Upper lobe of left lung (tissue), 6 donors: ENCODE results near the gene PRC1. TPM values are rescaled to one million over a fixed set of nuclear protein-coding genes. Genes with fewer than 3 reads are reported as not detected.

Experiments
- ATAC-seq, 2 donors: fragments of 200-7000 bp; cut with Tn5 transposase; one replicate each; pipeline ENCODE4 v1.9.1; 2022; ENCODE audit warnings: mild to moderate bottlenecking in 2 of 2, moderate library complexity in 2 of 2; ENCODE audit not compliant: low FRiP score in 2 of 2
- DNase-seq, 2 donors: peaks; one replicate each; pipeline ENCODE4 v3.0.0-alpha.2; 2019 to 2020
- H3K27ac ChIP-seq, 4 donors: fragments of 200-600 bp; sonication (generic); one replicate each; pipeline ENCODE4 v1.5.1; 2016 to 2019
- H3K27me3 ChIP-seq, 4 donors: fragments of 200-600 bp; sonication (generic); one replicate each; pipeline ENCODE4 v1.5.1; 2017 to 2019
- H3K36me3 ChIP-seq, 4 donors: fragments of 200-600 bp; sonication (generic); one replicate each; pipeline ENCODE4 v1.5.1; 2016 to 2019
- H3K4me1 ChIP-seq, 4 donors: fragments of 200-600 bp; sonication (generic); one replicate each; pipeline ENCODE4 v1.5.1; 2018 to 2019
- H3K4me3 ChIP-seq, 4 donors: fragments of 200-600 bp; sonication (generic); one replicate each; pipeline ENCODE4 v1.5.1; 2017 to 2019; ENCODE audit warnings: mild to moderate bottlenecking in 2 of 4, moderate library complexity in 1 of 4
- H3K9me3 ChIP-seq, 4 donors: fragments of 200-600 bp; sonication (generic); one replicate each; pipeline ENCODE4 v1.5.1; 2018 to 2019
- EP300 ChIP-seq, 4 donors: sonication (generic); formaldehyde crosslinking; IDR thresholded peaks; one replicate each; pipeline ENCODE4 v1.5.1; 2017; ENCODE audit warnings: antibody characterized with exemption in 4 of 4, control low read depth in 2 of 4
- POLR2A ChIP-seq, 4 donors: fragments of 450-650 bp; IDR thresholded peaks; one replicate each; pipeline ENCODE4 v1.5.1; 2016 to 2017; ENCODE audit warnings: antibody characterized with exemption in 4 of 4, mild to moderate bottlenecking in 2 of 4
- POLR2AphosphoS5 ChIP-seq, 2 donors: sonication (generic); formaldehyde crosslinking; IDR thresholded peaks; one replicate each; pipeline ENCODE4 v1.5.1; 2017; ENCODE audit warnings: antibody characterized with exemption in 2 of 2
- WGBS, 2 donors: methylation state at CpG; one replicate each; pipeline ENCODE4 v1.1.5; 2017 to 2018; 5-methylcytosine and 5-hydroxymethylcytosine counted together
- total RNA-seq, 6 donors: library from RNA; depleted of rRNA in 4 of 6; stranded (reverse); fragments of >200 nt in 4 of 6; gene quantifications; one replicate each; pipeline versions ENCODE4 v1.1.0 to v1.2.1, GENCODE V29; 2016 to 2021
- TF ChIP-seq, protein P1 (sequence below), 6 experiments: fragments of 450-650 bp in 4 of 6; fragments of 200-600 bp in 2 of 6; sonication (generic) in 2 of 6; IDR thresholded peaks; one replicate each; pipeline ENCODE4 v1.5.1; 2016 to 2019; ENCODE audit warnings: antibody characterized with exemption in 6 of 6
- donor health status: DM: no; HTN: no; CAD: no; lungs with moderate emphysema.
- donor health status: DM: no; HTN: yes; CAD: no; lungs with severe emphysema.

PRC1 gene
- total RNA-seq, 6 donors from 2014 or later = 4.1 to 20.0 (median 10.7) TPM

DNA sequence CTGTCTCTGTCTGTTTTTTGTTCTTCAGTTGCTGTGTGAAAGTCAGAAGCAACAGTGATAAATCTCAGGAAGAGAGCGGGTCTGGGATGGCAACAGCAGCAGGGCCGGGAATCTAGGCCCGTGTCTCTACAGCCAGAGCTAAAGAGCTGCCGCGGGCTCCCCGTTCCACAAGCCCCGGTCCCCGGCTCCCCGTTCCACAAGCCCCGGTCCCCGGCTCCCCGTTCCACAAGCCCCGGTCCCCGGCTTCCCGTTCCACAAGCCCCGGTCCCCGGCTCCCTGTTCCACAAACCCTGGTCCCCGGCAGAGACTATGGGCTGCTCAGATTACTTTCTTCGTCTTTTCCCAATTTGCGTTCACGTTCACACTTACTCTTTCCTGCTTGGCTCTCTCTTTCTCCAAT, 20.1 kb downstream of the PRC1 start:
- no peak overlapping the region for H3K27ac ChIP-seq
- H3K36me3 ChIP-seq = peaks cover 0 to 15% (median 8%) of the 10 kb centered on the region in 4 donors
- H3K27me3 ChIP-seq = no peaks in the 10 kb centered on the region
- H3K4me3 ChIP-seq = no peak overlapping the region
- no peak for ATAC-seq
- no peak for TF ChIP-seq EP300 (IDR thresholded peaks at IDR 0.05)
- TF ChIP-seq, protein P1, sequence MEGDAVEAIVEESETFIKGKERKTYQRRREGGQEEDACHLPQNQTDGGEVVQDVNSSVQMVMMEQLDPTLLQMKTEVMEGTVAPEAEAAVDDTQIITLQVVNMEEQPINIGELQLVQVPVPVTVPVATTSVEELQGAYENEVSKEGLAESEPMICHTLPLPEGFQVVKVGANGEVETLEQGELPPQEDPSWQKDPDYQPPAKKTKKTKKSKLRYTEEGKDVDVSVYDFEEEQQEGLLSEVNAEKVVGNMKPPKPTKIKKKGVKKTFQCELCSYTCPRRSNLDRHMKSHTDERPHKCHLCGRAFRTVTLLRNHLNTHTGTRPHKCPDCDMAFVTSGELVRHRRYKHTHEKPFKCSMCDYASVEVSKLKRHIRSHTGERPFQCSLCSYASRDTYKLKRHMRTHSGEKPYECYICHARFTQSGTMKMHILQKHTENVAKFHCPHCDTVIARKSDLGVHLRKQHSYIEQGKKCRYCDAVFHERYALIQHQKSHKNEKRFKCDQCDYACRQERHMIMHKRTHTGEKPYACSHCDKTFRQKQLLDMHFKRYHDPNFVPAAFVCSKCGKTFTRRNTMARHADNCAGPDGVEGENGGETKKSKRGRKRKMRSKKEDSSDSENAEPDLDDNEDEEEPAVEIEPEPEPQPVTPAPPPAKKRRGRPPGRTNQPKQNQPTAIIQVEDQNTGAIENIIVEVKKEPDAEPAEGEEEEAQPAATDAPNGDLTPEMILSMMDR (IDR thresholded peaks at IDR 0.05) = no peak
- no peak for TF ChIP-seq POLR2AphosphoS5 (IDR thresholded peaks at IDR 0.05)
- TF ChIP-seq POLR2A (IDR thresholded peaks at IDR 0.05) = no peak
- 93 to 95% methylated on average over 20 to 21 of the region's 21 CpGs for WGBS, 2 donors
- no peaks in the 10 kb centered on the region for H3K4me1 ChIP-seq
- no peaks in the 10 kb centered on the region for H3K9me3 ChIP-seq
- peak in 1 of 2 donors; percentile 62 for DNase-seq

DNA sequence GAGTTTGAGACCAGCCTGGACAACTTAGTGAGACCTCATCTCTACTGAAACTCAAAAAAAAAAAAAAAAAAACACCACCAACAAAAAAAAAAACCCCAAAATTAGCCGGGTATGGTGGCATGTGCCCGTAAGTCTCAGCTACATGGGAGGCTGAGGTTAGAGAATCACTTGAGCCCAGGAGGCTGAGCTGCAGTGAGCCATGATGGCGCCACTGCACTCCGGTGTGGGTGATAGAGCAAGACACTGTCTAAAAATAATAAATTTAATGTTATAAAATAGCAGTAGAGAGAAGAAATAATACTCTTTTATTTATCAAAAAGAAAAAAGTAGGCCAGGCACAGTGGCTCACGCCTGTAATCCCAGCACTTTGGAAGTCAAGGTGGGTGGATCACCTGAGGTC, 22.2 kb downstream of the PRC1 start:
- Histone ChIP-seq H3K36me3 (peaks cover 0 to 20% (median 15%) of the 10 kb centered on the region in 4 donors), H3K4me3 (no peak overlapping the region), H3K9me3 (no peaks in the 10 kb centered on the region), H3K4me1 (no peaks in the 10 kb centered on the region), H3K27ac (no peak overlapping the region), H3K27me3 (no peaks in the 10 kb centered on the region)
- 86 to 94% methylated on average over 5 of the region's 5 CpGs for WGBS, 2 donors
- no peak for ATAC-seq
- TF ChIP-seq, protein P1 (IDR thresholded peaks at IDR 0.05) = no peak
- TF ChIP-seq POLR2A (IDR thresholded peaks at IDR 0.05) (no peak), EP300 (IDR thresholded peaks at IDR 0.05) (no peak), POLR2AphosphoS5 (IDR thresholded peaks at IDR 0.05) (no peak)
- no peak for DNase-seq

DNA sequence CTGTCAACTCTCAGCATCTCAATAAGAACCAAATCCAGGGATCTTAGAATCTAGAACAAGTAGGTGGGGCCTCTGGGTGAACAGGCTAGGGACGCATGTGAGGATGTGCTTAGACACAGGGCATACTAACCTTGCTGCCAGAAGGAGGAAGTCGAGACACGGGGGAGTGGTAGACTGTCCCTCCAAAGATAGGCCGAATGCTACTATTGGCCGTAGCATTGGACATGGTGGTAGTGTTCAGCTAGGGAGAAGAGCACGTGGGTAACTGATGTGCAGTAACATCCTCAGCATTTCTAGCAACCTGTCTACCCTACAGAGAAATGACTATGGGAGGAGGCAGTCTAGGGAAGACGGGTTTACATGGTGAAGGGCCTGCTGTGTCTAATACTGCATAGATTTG, 24.1 kb downstream of the PRC1 start:
- Histone ChIP-seq H3K4me1 (no peaks in the 10 kb centered on the region), H3K4me3 (no peak overlapping the region), H3K36me3 (peaks cover 0 to 23% (median 20%) of the 10 kb centered on the region in 4 donors), H3K9me3 (no peaks in the 10 kb centered on the region), H3K27me3 (no peaks in the 10 kb centered on the region), H3K27ac (no peak overlapping the region)
- DNase-seq (no peak), ATAC-seq (no peak)
- WGBS, 2 donors = 97% methylated on average over 5 to 7 of the region's 7 CpGs
- no peak for TF ChIP-seq POLR2A (IDR thresholded peaks at IDR 0.05)
- TF ChIP-seq, protein P1 (IDR thresholded peaks at IDR 0.05) = no peak
- no peak for TF ChIP-seq POLR2AphosphoS5 (IDR thresholded peaks at IDR 0.05)
- TF ChIP-seq EP300 (IDR thresholded peaks at IDR 0.05) = no peak

DNA sequence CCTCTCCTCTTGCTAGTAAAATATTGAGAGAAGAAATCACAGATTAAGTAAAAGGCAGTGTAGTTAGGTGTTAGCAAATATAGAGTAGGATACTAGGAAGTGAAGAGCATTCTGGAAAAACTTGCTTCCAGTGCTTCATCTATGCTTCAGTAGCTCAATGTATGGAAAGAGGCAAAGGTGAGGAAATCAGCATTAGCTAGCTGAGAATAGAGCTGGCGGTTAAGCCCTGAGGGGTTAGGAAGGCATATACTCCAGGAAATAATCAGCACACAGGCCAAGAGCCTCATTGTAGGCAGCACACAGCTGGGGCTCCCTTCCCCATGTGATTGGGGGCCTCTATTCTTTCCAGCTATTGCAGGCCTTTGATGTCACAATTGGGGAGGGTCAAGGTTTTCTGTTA, 25.9 kb downstream of the PRC1 start:
- Histone ChIP-seq H3K27me3 (no peaks in the 10 kb centered on the region), H3K27ac (no peak overlapping the region), H3K4me3 (no peak overlapping the region), H3K9me3 (no peaks in the 10 kb centered on the region), H3K36me3 (peaks cover 0 to 19% (median 10%) of the 10 kb centered on the region in 4 donors), H3K4me1 (no peaks in the 10 kb centered on the region)
- 89 to 94% methylated on average over 1 of the region's 1 CpG for WGBS, 2 donors
- TF ChIP-seq POLR2A (IDR thresholded peaks at IDR 0.05) (no peak), EP300 (IDR thresholded peaks at IDR 0.05) (no peak), POLR2AphosphoS5 (IDR thresholded peaks at IDR 0.05) (no peak)
- TF ChIP-seq, protein P1 (IDR thresholded peaks at IDR 0.05) = no peak
- no peak for DNase-seq
- no peak for ATAC-seq

DNA sequence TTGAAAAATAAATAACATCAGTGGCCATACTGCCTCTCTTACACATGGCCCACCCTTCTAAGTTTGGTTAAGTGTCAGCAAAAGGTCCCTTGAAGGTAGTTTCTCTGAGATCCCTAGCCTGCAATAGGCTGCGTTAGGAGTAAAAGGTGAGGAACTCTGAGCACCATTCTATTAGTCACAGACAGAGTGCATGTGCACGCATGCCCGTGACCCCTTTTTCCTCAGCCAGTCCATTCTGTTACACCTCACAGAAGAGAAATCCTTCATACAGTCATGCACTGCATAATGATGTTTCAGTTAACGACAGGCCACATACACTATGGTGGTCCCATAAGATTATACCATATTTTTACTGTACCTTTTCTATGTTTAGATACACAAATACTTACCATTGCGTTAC, 27.1 kb downstream of the PRC1 start:
- 95 to 96% methylated on average over 5 of the region's 5 CpGs for WGBS, 2 donors

More for the DNA sequence above, 27.1 kb downstream of the PRC1 start:
- Histone ChIP-seq H3K36me3 (peaks cover 0 to 22% (median 13%) of the 10 kb centered on the region in 4 donors), H3K4me3 (no peak overlapping the region), H3K9me3 (no peaks in the 10 kb centered on the region), H3K4me1 (no peaks in the 10 kb centered on the region), H3K27ac (no peak overlapping the region), H3K27me3 (no peaks in the 10 kb centered on the region)
- DNase-seq (no peak), ATAC-seq (no peak)
- TF ChIP-seq POLR2A (IDR thresholded peaks at IDR 0.05) = no peak
- TF ChIP-seq, protein P1 (IDR thresholded peaks at IDR 0.05) = no peak
- no peak for TF ChIP-seq EP300 (IDR thresholded peaks at IDR 0.05)
- TF ChIP-seq POLR2AphosphoS5 (IDR thresholded peaks at IDR 0.05) = no peak
